Pancreas (tissue), 10 donors: Measurements from ENCODE around the gene FSTL3. TPM values are rescaled to one million over a fixed set of nuclear protein-coding genes. Genes with fewer than 3 reads are reported as not detected.

Source experiments
- ATAC-seq, 4 donors: fragments of 200-7000 bp; cut with Tn5 transposase; one replicate each; pipeline versions ENCODE4 v1.8.0 to v1.9.1; 2020; ENCODE audit warnings: mild to moderate bottlenecking in 4 of 4, moderate library complexity in 4 of 4
- DNase-seq, 6 donors: peaks; one replicate each; pipeline ENCODE4 v3.0.0-alpha.2; 2020
- FAIRE-seq: peaks from 2 replicates; lab custom pipeline; 2012; peaks lifted over from hg19 to GRCh38; lab: Jason Lieb, UNC
- H3K27ac ChIP-seq, 4 donors: fragments of 200-600 bp; sonication (generic); 1 replicate in 3 of 4; 2 replicates in 1 of 4; pipeline versions ENCODE4 v1.5.0 to v1.8.0; 2020
- H3K27me3 ChIP-seq, 4 donors: fragments of 200-600 bp; one replicate each; pipeline ENCODE4 v1.8.0; 2021
- H3K36me3 ChIP-seq, 3 donors: fragments of 200-600 bp; sonication (generic) in 1 of 3; one replicate each; pipeline versions ENCODE4 v1.5.0 to v1.8.0; 2020 to 2021
- H3K4me1 ChIP-seq, 3 donors: fragments of 200-600 bp; one replicate each; pipeline ENCODE4 v1.8.0; 2021
- H3K4me3 ChIP-seq, 4 donors: fragments of 200-600 bp; sonication (generic) in 2 of 4; one replicate each; pipeline versions ENCODE4 v1.5.0 to v1.8.0; 2020 to 2021
- H3K9me3 ChIP-seq, 4 donors: fragments of 200-600 bp; one replicate each; pipeline ENCODE4 v1.8.0; 2021
- CTCF ChIP-seq, 4 donors: fragments of 200-600 bp; sonication (generic) in 3 of 4; IDR thresholded peaks; one replicate each; pipeline versions ENCODE4 v1.5.0 to v1.8.0; 2021; ENCODE audit warnings: antibody characterized with exemption in 4 of 4
- WGBS, 2 donors: extraction: QIAGEN DNeasy Blood & Tissue Kit; methylation state at CpG; one replicate each; pipeline ENCODE4 v1.1.7; 2013; 5-methylcytosine and 5-hydroxymethylcytosine counted together
- intact Hi-C, 3 donors: fragments of 100-400 bp; cut with DNase I; formaldehyde crosslinking; loops; one replicate each; pipeline versions ENCODE4 v1.11.1 to v1.14.2; 2022
- polyA plus RNA-seq, 2 donors: library from polyadenylated mRNA; stranded (reverse); fragments of 200-250 nt; gene quantifications; one replicate each; pipeline ENCODE4 v1.2.3, GENCODE V29; 2013
- total RNA-seq, 6 donors: library from RNA; stranded (reverse); fragmentation: NEBNext Ultra II Directional in 4 of 6; extraction: Animal tissue kit (Norgen Biotek cat#: 25700) in 4 of 6; gene quantifications; one replicate each; pipeline versions ENCODE4 v1.2.1 to v1.2.4, GENCODE V29; 2021 to 2023
- donor health status: healthy with polysubstance abuse.
- donor health status: DM: no; HTN: no; CAD: no; lungs with moderate emphysema.
- donor health status: DM: no; HTN: no; CAD: no.
- donor health status: control.
- donor health status: control.
- donor health status: Bipolar disorder and iron deficiency.
- donor health status: DM: yes; HTN: yes; CAD: no.
- donor health status: DM: no; HTN: no; CAD: no.
- donor health status: DM: no; HTN: no; CAD: no.
- donor health status: DM: yes; HTN: yes; CAD: no.

FSTL3 gene
- total and polyA plus RNA-seq, 8 donors, result 6.6 to 148 (median 23.2) TPM

GRCh38 chr19:638906-639252 is 37.3 kb upstream of the FSTL3 start:
- Histone ChIP-seq H3K9me3 (no peaks in the 10 kb centered on the region), H3K27ac (no peak overlapping the region), H3K36me3 (no peaks in the 10 kb centered on the region), H3K27me3 (no peaks in the 10 kb centered on the region), H3K4me1 (peaks cover 0 to 4% (median 4%) of the 10 kb centered on the region in 3 donors), H3K4me3 (peak overlapping the region in 2 of 4 donors; percentile 18 to 44)
- no peak for FAIRE-seq
- intact Hi-C loops, result no loop called here
- TF ChIP-seq CTCF (IDR thresholded peaks at IDR 0.05), result no peak
- ATAC-seq, result no peak
- WGBS, 2 donors, result 63 to 64% methylated on average over 17 of the region's 17 CpGs
- peak in 1 of 6 donors; percentile 76 for DNase-seq

GRCh38 chr19:639253-640160 is 36.7 kb upstream of the FSTL3 start, which contains the start of gene FGF22:
FGF22 (plus strand) TSS chr19:639879; CDS start chr19:639926, 47 bp downstream.
- peak within 1 kb of the TSS in 2 of 4 donors; percentile 18 to 44 for H3K4me3 ChIP-seq
- intact Hi-C loops, result no loop called here
- DNase-seq (peak; percentile 89 to 99 (median 94)), ATAC-seq (peak; percentile 93 to 98 (median 96)), FAIRE-seq (no peak)
- H3K27ac ChIP-seq, result no peak within 1 kb of the TSS
- TF ChIP-seq CTCF (IDR thresholded peaks at IDR 0.05), result no peak
- no peaks in the 10 kb centered on the region for H3K36me3 ChIP-seq
- H3K9me3 ChIP-seq, result no peaks in the 10 kb centered on the region
- H3K4me1 ChIP-seq, result no peaks in the 10 kb centered on the region
- H3K27me3 ChIP-seq, result no peaks in the 10 kb centered on the region
- 6 to 12% methylated on average over 56 to 109 of the region's 109 CpGs for WGBS, 2 donors

- no peak for FAIRE-seq
- Histone ChIP-seq H3K4me3 (peak overlapping the region in 2 of 4 donors; percentile 18 to 44), H3K4me1 (no peaks in the 10 kb centered on the region), H3K27ac (no peak overlapping the region), H3K27me3 (no peaks in the 10 kb centered on the region), H3K36me3 (no peaks in the 10 kb centered on the region), H3K9me3 (no peaks in the 10 kb centered on the region)
- peak in 1 of 6 donors; percentile 82 for DNase-seq
- intact Hi-C loops, result no loop called here
- TF ChIP-seq CTCF (IDR thresholded peaks at IDR 0.05), result no peak
- 50 to 54% methylated on average over 16 to 25 of the region's 25 CpGs for WGBS, 2 donors
- no peak for ATAC-seq
Observed at GRCh38 chr19:640161-640558, 36.0 kb upstream of the FSTL3 start.

- Histone ChIP-seq H3K27me3 (no peaks in the 10 kb centered on the region), H3K27ac (no peak overlapping the region), H3K4me1 (no peaks in the 10 kb centered on the region), H3K9me3 (no peaks in the 10 kb centered on the region), H3K36me3 (no peaks in the 10 kb centered on the region), H3K4me3 (no peak overlapping the region)
- no peak for TF ChIP-seq CTCF (IDR thresholded peaks at IDR 0.05)
- DNase-seq (peak in 1 of 6 donors; percentile 78), FAIRE-seq (no peak), ATAC-seq (no peak)
- intact Hi-C loops, result no loop called here
- 86 to 88% methylated on average over 26 to 31 of the region's 31 CpGs for WGBS, 2 donors
Observed at GRCh38 chr19:640606-641189, 35.5 kb upstream of the FSTL3 start.
